HAP-1 (cell line): ENCODE data around the gene ACTN1.
A peak's percentile ranks its signal among the peaks of the same experiment; 100 is the strongest.

ENCODE experiments used
- DNase-seq, 2 experiments: peaks; one replicate each; pipeline ENCODE4 v3.0.0-alpha.2; 2016 to 2020; ENCODE audit warnings: low spot score in 2 of 2
- H3K27me3 ChIP-seq: fragments of 250-450 bp; sonication (Bioruptor Pico); 2 replicates; pipeline ENCODE4 v1.5.1; 2020; ENCODE audit warnings: low read depth, mild to moderate bottlenecking, moderate library complexity
- H3K36me3 ChIP-seq: fragments of 250-450 bp; sonication (Bioruptor Pico); replicated peaks from 2 replicates; pipeline ENCODE4 v1.5.1; 2020; ENCODE audit warnings: mild to moderate bottlenecking
- H3K4me1 ChIP-seq: fragments of 250-450 bp; sonication (Bioruptor Pico); 2 replicates; pipeline ENCODE4 v1.5.1; 2020; ENCODE audit warnings: mild to moderate bottlenecking
- H3K4me3 ChIP-seq: fragments of 250-450 bp; sonication (Bioruptor Pico); 2 replicates; pipeline ENCODE4 v1.5.1; 2020; ENCODE audit warnings: mild to moderate bottlenecking, moderate library complexity
- H3K9me3 ChIP-seq: fragments of 250-450 bp; sonication (Bioruptor Pico); 2 replicates; pipeline ENCODE4 v1.5.1; 2020; ENCODE audit warnings: mild to moderate bottlenecking, moderate library complexity
- in situ Hi-C: fragments of 300-500 bp; cut with MboI; formaldehyde crosslinking; loops from 3 replicates; pipeline ENCODE4 v1.14.3; 2020; ENCODE audit warnings: low sequenced_read_pairs, inconsistent platforms, mixed read lengths

Gene ACTN1

DNA sequence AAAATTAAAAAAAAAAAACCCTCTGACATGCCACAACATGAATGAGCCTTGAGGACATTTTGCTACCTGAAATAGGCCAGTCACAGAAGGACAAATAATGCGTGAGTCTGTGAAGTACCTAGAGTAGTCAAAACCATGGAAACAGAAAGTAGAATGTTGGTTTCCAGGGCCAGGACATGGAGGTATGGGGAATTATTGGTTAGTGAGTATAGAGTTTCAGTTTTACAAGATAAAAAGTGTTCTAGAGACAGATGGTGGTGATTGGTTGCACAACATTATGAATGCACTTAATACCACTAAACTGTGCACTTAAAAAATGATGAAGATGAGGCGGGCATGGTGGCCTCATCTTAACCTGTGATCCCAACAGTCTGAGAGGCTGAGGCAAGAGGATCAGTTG lies 138.6 kb downstream of the ACTN1 start:
- H3K4me3 ChIP-seq = no peak overlapping the region
- DNase-seq = no peak
- no peaks in the 10 kb centered on the region; the same call in 1 of the 2 replicates for H3K9me3 ChIP-seq
- 0 out of 2 replicates have a peak, but pooled peaks cover 3% of the 10 kb centered on the region for H3K27me3 ChIP-seq
- H3K4me1 ChIP-seq = no peaks in the 10 kb centered on the region
- no peaks in the 10 kb centered on the region for H3K36me3 ChIP-seq
- in situ Hi-C loops = no loop called here

DNA sequence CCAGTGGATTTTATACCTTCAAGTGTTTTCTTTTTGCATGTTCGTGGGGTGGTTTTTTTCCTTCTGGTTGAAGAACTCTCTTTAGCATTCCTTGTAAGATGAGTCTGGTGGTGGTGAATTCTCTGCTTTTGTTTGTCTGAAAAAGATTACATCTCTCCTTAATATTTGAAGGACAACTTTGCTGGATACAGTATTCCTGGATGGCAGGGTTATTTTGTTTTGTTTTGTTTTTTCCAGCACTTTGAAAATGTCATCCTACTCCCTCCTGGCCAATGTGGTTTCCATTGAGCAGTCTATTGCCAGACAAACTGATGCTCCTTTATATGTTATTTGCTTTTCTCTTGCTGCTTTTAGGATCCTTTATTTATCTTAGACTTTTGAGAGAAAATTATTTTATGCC lies 143.0 kb downstream of the ACTN1 start:
- no peaks in the 10 kb centered on the region for H3K4me1 ChIP-seq
- H3K36me3 ChIP-seq = no peaks in the 10 kb centered on the region
- no peaks in the 10 kb centered on the region; the same call in 1 of the 2 replicates for H3K9me3 ChIP-seq
- 0 out of 2 replicates have a peak, but pooled peaks cover 3% of the 10 kb centered on the region for H3K27me3 ChIP-seq
- DNase-seq = no peak
- H3K4me3 ChIP-seq = no peak overlapping the region
- in situ Hi-C loops = no loop called here

DNA sequence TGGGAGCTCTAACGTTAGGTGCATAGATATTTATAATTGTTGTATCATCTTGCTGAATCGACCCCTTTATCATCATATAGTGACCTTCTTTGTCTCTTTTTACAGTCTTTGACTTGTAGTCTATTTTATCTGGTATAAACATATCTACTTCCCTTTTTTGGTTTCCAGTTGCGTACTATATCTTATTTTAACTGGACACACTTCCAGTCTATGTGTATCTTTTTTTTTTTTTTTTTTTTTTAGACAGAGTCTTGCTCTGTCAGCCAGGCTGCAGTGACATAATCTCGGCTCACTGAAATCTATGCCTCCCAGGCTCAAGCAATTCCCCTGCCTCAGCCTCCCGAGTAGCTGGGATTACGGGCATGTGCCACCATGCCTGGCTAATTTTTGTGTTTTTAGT lies 144.3 kb downstream of the ACTN1 start:
- no peaks in the 10 kb centered on the region; the same call in 1 of the 2 replicates for H3K9me3 ChIP-seq
- no peak for DNase-seq
- H3K27me3 ChIP-seq = 0 out of 2 replicates have a peak, but pooled peaks cover 3% of the 10 kb centered on the region
- in situ Hi-C loops = no loop called here
- H3K4me1 ChIP-seq = no peaks in the 10 kb centered on the region
- H3K4me3 ChIP-seq = no peak overlapping the region
- H3K36me3 ChIP-seq = no peaks in the 10 kb centered on the region

DNA sequence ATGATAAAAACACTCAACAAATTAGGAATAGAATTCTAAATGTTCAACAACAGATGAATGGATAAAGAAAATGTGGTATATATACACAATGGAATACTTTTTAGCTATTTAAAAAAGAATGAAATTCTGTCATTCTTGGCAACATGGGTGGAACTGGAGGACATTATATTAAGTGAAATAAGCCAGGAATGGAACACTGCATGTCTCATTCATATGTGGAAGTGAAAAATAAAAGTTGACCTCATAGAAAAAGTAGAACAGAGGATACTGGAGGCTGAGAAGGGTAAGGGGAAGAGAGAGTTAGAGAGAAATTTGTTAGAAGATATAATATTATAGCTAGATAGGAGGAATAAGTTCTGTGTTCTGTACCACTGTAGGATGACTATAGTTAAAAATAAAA lies 150.4 kb downstream of the ACTN1 start:
- in situ Hi-C loops = loop anchor here (10.0 kb wide), 1 partner anchor 994 kb away; no protein-coding TSS in a partner anchor
- Histone ChIP-seq H3K36me3 (no peaks in the 10 kb centered on the region), H3K9me3 (no peaks in the 10 kb centered on the region), H3K27me3 (no peaks in the 10 kb centered on the region), H3K4me3 (no peak overlapping the region), H3K4me1 (peaks cover 3% of the 10 kb centered on the region)
- no peak for DNase-seq

DNA sequence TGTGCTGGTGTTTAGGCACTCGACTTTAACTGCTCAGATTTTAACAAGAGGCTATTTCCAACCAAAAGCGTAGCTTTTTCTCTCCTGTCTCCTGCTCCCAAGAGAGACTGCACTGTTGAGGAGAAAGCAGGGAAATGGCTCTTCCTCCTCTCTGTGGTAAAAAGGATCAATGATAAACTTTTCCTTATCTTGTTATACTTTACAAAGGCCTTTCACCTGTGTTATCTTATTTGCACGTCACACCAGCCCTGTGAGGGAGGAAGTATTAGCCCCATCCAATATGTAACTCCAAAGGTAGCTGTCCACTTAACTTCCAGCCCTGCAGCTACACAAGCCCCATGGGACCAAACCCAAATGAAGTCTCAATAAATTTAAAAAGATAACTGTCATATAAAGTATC lies 153.4 kb downstream of the ACTN1 start:
- Histone ChIP-seq H3K9me3 (no peaks in the 10 kb centered on the region), H3K4me3 (no peak overlapping the region), H3K36me3 (no peaks in the 10 kb centered on the region), H3K4me1 (peaks cover 3% of the 10 kb centered on the region), H3K27me3 (no peaks in the 10 kb centered on the region)
- DNase-seq = no peak
- in situ Hi-C loops = loop anchor here (10.0 kb wide), 1 partner anchor 991 kb away; no protein-coding TSS in a partner anchor

DNA sequence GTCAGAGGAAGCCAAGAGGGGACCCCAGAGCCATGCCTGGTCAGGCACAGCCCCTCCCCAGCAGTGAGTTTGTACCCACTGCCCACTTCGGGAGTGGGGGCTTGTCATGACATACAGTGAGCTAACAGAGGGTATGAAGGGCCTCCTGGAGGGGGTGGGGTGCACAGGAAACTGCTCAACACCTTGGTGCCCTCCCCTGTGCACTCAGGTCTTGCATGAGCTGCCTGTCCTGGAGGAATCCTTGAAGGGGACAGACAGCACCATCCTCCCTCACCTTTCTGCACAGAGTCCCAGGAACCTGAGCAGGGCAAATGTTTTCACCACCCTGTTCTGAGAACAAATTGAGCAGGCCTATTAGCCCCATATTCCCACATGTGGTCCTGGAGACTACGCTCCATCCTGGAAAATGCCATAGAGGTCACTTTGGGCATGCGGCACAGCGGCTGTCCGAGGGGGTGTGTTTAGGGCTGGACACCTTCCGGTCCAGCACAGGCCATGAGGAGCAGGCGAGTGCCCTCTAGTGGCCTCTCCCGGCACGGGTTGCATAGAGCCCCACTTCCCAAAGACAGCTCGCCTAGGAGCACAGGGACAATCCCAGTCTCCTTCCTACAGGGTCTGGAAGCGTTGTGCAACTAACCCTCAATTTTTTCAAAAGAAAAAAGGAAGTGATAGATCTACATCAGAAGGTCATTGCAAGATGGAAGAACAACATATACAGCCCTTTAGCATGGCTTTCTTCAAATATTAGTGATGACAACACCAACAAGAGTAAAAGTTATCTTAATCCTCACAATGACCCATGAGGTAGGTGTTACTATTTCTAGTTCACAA lies 154.4 kb downstream of the ACTN1 start:
- peak; percentile 76 to 95 for DNase-seq
- Histone ChIP-seq H3K4me3 (no peak overlapping the region), H3K27me3 (no peaks in the 10 kb centered on the region), H3K36me3 (no peaks in the 10 kb centered on the region), H3K4me1 (peaks cover 3% of the 10 kb centered on the region), H3K9me3 (no peaks in the 10 kb centered on the region)
- in situ Hi-C loops = loop anchor here (10.0 kb wide), 1 partner anchor 990 kb away; no protein-coding TSS in a partner anchor

DNA sequence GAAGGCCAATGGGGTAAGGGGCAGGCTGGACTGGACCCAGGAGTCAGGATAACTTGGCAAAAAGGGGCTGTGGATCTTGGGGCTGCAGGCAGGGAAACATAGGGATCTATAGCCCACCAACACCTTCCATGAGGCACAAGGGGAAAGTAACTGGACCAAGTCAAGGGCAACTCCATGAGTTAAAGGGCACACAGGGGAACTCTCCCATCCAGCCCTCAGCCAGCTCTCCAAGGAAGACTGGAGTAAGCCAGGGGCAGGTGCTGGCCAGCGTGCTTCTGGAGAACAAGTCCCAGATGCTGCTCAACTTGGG lies 154.9 kb downstream of the ACTN1 start:
- no peaks in the 10 kb centered on the region for H3K9me3 ChIP-seq
- H3K4me3 ChIP-seq = no peak overlapping the region
- in situ Hi-C loops = loop anchor here (10.0 kb wide), 1 partner anchor 989 kb away; no protein-coding TSS in a partner anchor
- H3K4me1 ChIP-seq = peaks cover 3% of the 10 kb centered on the region
- no peaks in the 10 kb centered on the region for H3K27me3 ChIP-seq
- H3K36me3 ChIP-seq = no peaks in the 10 kb centered on the region
- no peak for DNase-seq
